ENCODE measurements around the gene APBA1.

The APBA1 gene

DNA sequence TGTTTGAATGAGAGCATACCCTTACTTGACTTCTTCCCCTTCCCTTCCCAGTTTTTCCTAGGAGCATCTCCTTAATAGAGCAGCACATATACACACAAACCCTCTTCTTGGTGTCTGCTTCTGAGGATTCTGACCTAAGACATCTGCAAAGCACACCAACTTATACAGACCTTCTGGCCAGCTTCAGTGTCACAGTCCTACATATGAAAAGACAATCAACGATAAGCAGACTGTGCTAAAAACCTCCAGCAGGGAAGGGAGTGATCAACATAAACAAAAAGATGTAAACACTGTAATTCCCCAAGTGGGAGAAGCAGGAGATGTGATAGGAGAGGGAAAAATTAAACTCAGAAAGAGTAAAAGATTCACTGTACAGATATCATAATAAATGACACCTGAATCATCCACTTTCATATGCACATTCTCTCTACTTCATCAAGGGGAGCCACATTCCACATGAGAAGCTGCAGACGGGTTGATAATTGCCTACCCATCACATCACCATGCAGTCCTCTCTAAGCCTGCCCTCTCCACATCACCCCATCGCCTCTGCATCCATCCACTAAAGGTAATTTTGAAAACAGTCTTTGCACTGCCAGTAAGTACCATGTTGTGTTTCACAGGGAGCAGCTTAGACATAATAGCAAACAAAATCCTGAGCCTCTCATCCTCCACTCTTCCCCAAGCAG is 13.0 kb downstream of the APBA1 start:
- no peak overlapping the region for H3K27ac ChIP-seq
- DNase-seq (ENCODE audit: low read depth, low spot score): no peak

DNA sequence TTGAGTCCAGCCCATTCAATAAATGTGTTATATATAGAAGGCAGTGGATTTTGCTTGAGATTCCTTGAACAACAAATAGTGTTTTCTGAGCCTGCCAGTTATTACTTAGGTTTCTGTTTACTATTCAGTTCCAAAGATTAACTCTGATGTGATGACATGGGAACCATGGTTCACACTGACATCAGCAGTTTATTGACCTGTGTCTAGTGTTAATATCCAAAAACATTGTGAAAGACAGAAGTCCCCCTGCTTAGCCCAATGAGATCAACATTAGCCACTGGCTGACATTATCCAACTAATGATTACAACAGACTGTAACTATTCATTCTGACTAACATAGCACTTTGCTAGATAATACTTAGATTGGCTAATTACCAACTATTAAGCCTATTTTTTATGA is 14.9 kb downstream of the APBA1 start:
- DNase-seq (ENCODE audit: low read depth, low spot score): no peak
- H3K27ac ChIP-seq: no peak overlapping the region

DNA sequence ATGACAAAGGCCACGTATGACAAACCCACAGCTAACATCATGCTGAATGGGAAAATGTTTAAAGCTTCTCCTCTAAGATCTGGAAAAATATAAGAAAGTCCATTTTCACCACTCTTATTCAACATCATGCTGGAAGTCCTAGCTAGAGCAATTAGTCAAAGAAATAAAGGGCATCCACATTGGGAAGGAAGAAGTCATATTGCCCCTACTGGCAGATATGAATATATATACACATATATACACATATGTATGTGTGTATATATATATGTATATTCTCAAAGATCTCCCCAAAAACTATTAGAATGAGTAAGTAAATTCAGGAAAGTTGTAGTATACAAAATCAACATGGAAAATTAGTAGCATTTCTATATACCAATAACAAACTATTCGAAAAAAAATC is 17.1 kb downstream of the APBA1 start:
- H3K27ac ChIP-seq: no peak overlapping the region
- DNase-seq (ENCODE audit: low read depth, low spot score): no peak

DNA sequence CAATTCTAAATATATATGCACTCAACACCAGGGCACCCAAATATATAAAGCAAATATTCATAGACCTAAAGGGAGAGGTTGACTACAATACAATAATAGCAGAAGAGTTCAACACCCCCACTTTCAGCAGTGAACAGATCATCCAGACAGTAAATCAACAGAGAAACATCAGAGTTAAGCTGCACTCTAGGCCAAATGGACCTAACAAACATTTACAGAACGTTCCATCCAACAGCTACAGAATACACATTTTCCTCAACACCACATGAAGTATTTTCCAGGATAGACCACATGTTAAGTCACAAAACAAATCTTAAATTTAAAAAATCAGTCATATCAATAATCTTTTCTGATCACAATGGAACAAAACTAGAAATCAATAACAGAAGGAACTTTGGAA is 18.9 kb downstream of the APBA1 start:
- H3K27ac ChIP-seq: no peak overlapping the region
- DNase-seq (ENCODE audit: low read depth, low spot score): no peak

DNA sequence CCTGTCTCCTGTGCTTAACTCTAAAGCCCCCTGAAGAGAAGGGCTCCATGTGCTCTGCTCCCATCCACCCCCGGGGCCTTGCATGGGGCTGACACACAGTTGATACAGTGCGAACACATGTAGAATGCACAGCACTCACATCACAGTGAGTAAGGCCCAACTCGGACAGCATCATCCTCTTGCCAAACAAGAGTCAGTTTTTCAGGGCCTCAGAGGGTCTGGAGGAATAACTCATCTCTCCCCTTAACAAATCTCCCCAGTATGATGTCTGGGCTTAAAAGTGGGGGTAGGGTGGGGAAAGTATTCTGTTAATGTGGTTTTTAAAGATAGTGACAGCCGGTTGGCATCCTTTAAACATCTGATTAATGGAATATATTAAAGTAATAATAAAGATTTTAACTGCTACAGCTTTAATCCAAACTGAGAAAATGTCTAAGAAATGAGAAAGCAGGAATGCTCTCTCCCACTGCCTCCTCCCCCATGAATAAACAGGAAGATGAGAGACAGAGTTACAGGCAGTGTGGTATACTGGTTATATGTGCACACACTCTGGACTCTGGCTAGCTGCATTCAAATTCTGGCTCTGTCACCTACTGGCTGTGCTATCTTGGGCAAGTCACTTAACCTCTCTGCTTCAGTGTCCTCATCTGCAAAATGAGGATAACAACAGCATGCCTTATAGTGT is 22.5 kb downstream of the APBA1 start:
- H3K27ac ChIP-seq: no peak overlapping the region
- no peak for DNase-seq (ENCODE audit: low read depth, low spot score)

DNA sequence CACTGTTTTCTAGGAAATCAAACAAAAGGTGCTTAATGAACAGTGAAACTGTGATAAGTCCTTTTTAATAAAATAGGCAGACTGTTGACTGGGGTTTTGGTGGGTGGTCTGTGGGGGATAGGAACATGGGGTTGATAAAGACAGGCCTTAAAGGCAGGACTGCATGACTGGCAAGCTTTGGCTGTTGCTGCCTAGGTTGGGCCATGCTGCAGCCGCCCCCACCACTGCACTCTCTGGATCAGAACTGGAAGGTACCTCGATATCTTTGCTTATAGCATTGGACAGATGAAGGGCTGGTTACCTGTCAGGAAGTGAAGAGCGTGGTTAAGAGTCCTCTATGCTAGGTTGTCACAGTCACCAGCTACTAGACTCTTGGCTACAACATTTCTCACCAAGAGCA is 24.4 kb downstream of the APBA1 start:
- H3K27ac ChIP-seq: no peak overlapping the region
- DNase-seq (ENCODE audit: low read depth, low spot score): no peak

DNA sequence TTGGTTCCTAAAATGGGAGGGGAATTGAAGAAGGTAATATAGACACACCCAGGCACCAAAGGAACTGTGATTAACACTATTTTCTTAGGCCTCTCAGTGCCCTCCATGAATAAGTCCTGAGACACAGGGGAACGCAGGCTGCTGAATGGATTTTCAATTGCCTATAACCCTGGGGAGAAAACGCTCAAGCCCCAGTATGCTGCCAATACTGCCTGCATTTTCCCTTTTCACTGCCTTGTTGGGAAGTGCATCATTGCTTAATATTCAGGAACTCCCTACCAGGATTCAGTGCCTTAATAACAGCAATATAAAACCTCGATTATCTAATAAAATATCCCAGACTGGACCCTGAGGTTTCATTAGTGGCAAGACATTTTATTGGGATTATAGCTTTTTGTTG is 25.4 kb downstream of the APBA1 start:
- no peak overlapping the region for H3K27ac ChIP-seq
- DNase-seq (ENCODE audit: low read depth, low spot score): no peak

DNA sequence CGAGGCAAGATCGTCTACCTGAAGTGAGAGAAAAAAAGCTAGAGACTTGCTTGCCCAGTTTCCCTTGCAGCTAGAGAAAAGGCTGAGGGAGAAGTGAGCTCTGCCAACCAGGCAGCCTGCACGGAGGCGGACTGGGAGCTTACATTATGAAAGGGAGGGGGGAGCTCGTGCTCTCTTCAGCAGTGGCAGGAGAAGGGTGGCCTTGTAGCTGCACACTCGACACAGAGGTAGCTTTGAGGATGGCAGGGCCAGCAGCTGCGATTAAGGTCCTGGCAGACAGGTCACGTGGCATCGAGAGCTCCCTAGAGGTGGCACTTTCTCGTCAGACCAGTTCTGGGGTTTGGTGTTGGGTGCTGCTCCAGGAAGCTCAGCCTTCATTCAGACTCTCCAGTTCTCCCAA is 26.7 kb downstream of the APBA1 start:
- DNase-seq (ENCODE audit: low read depth, low spot score): no peak
- H3K27ac ChIP-seq: peak overlapping the region; percentile 31

DNA sequence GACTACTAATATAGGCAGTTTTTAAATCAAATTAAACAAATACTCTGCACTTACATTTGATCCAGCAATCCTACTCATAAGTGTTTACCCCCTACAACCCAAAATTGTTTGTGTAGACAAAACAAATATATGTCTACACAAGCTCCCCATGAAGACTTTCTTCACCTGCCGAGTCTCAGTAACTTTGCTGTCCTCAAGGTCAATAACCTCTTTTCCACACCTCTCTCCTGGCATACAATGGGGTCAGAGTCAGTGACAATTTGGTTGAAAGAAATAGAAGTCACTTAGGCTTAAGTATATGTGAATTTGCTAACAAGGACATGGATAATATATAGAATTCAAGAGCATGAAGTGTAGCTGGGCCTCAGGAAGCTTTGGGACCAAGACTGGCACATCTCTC is 29.1 kb downstream of the APBA1 start:
- no peak overlapping the region for H3K27ac ChIP-seq
- DNase-seq (ENCODE audit: low read depth, low spot score): no peak

DNA sequence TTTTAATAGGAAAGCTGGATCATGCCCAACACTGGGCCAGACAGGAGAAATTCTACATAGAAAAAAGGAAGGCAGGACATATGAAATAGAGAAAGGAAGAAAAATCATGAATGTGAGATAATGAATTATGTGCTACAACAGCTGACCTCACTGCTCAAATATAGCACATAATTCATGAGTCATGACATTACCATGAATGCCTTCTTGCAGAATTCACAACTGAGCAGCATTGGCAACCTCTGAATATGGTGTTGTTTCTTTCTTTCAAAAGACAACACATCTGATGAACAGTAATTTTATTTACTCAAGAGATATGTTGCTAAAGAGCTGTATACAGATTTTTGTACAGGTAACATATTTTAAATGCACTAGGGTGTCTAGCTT is 34.4 kb downstream of the APBA1 start:
- peak; percentile 70 for DNase-seq (ENCODE audit: low read depth, low spot score)
- peak overlapping the region; percentile 67 for H3K27ac ChIP-seq

DNA sequence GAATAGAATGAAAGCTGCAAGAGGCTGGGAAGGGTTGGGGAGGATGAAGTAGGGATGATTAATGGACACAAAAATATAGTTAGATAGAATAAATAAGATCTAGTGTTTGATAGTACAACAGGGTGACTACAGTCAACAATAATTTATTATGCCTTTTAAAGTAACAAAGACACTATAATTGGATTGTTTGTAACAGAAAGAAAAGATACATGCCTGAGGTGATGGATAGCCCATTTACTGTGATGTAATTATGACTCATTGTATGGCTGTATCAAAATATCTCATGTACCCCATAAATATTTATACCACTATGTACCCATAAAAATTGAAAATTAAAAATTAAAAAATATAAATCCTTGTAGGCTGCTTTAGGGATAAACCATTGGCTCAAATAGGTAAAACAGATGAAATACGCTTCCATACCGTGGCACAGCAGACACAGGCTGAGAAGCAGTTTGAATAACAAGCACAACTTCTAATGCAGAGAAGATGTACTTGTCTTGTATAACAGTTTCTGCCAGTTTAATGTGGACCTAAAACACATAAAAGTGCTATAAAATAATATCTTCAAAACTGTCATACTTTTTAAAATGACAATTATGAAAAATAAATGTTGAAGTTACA is 34.9 kb downstream of the APBA1 start:
- DNase-seq (ENCODE audit: low read depth, low spot score): no peak
- H3K27ac ChIP-seq: peak overlapping the region; percentile 67

DNA sequence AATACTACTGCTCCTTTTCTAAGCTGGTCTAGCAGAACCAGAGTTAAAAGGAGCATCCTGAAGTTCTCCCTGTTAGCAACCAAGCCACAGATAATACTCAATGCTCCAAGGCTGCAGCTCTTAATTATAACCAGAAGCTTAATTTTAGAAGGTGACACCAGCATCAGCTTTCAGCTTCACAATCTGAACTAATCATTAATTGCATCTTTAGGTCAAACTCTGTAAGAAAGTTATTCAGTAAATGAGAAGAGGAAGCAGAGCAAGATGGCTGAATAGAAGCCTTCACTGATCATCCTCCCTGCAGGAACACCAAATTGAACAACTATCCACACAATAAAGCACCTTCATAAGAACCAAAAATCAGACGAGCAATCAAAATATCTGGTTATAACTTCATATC is 38.5 kb downstream of the APBA1 start:
- no peak overlapping the region for H3K27ac ChIP-seq
- no peak for DNase-seq (ENCODE audit: low read depth, low spot score)

DNA sequence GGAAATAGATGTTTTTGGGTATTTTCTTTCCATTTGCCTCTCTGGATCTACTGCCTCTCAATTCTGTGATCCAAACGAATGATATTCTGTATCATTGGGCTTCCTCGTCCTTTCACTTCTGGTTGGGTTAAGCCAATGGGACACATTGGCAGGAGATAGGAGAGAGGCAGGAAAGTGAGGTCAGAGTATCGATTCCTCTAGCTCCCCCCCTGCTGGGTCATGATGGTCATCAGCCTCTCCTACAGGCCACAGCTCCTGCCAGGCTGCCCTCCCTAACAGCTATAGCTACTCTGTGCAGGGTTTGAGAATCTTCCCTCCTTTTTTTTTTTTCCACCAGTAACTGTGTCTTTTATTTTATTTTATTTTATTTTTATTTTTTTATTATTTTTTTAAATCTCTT is 39.4 kb downstream of the APBA1 start:
- H3K27ac ChIP-seq: no peak overlapping the region
- no peak for DNase-seq (ENCODE audit: low read depth, low spot score)

DNA sequence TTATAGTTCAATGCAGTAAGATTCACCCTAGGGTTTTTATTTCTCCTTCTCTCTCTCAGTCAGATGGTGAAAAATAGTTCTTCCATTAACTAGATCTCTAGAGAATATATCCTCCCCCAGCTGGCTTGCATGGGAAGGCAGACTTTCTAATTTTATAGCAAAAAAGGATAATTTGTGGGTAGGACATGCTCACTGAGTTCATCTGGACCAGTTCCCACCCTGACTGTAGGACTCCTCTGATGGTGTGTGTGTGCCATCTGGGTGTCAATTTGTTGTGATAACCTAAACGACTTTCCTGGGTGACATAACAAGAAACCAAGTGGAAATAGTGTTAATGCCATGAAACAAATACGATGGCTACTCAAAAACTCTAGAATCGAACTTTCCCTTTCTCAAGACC is 44.9 kb downstream of the APBA1 start:
- no peak overlapping the region for H3K27ac ChIP-seq
- no peak for DNase-seq (ENCODE audit: low read depth, low spot score)

DNA sequence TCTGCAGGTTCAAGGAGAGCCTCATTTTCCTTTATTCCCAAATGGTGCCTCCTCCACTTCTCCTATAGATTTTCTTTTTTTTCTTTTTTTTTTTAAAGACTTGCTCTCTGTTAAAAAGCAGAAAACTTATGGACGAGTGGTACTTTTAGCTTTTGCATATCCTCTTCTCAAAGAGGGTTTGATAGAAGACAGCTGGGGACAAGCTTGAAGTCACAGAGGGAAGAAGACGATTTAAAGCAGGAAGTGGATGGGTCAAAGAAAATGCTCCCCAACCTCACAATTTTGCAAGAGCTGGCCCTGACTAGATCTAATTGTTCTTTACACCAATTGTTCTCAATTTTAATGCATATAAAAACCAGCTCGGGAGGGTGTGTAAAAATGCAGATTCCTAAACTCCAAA is 48.9 kb downstream of the APBA1 start:
- H3K27ac ChIP-seq: no peak overlapping the region
- no peak for DNase-seq (ENCODE audit: low read depth, low spot score)

DNA sequence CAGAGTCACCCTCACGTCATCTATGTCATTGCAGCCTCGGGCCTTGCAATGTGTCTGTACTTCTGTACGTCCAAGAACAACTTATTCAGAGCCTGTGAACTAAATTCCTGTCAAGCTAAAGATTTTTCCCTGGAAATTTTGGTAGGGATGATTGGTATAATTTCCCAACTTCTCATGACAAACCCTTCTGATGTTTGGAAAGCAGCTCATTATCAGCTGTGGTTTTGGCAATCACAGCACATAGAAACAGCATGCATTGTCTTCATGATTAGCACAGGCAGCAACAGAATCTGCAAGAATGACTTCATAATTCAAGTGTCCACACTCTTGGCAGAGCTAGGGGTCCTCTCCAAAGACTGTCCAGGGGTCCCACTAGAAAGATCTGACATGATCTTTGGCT is 49.5 kb downstream of the APBA1 start:
- no peak overlapping the region for H3K27ac ChIP-seq
- DNase-seq (ENCODE audit: low read depth, low spot score): no peak

DNA sequence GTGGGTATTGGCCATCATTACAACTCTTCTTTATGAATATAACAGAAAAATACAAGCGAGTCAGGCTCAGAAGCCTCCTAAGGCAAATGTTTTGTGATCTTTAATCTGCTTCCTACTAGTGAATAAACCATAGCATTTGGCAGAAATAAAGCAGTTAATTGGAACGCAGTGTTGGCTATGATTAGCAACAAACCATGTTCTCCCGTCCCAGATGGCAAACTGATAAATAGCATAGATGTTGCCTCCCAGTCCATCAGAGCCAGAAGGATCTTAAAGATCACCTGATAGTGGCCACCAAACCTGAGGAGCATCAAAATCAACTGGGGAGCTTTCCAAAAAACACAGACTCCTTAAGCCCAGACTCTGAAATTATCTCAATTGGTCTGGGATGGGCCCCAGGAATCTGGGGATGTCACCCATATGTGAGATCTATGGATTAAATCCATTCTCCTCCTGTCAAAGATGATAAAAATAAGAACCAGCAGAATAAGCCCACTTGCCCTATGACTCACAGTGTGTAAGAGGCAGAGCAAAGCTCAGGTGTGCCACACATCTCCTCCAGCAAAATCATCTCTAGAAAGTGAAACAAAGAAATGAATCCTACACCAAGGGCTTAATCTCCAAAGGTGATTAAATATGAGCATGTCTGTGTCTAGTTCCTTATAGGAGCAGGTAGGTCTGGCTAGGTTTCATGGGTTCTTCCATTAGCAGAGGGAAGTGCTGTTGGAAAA is 50.3 kb downstream of the APBA1 start:
- DNase-seq (ENCODE audit: low read depth, low spot score): peak; percentile 8
- H3K27ac ChIP-seq: no peak overlapping the region

DNA sequence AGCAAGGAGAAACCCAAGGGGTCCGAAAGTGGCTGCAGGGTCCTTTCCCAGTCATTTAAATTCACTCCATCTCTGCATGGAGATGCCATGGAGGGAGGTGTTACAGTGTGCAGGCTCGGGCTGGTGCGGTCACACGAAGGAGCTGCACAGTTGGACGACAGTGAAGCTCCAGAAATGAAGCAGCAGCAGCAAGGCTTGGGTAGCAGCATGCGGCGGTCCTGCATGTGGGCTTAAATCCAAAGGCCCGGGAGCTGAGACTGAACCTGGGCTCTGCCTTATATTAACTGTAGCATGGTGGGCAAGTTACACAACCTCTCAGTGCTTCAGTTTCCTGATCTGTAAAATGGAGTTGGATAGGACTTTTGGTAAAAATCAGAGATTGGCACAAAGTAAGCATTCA is 51.4 kb downstream of the APBA1 start:
- H3K27ac ChIP-seq: no peak overlapping the region
- DNase-seq (ENCODE audit: low read depth, low spot score): no peak

DNA sequence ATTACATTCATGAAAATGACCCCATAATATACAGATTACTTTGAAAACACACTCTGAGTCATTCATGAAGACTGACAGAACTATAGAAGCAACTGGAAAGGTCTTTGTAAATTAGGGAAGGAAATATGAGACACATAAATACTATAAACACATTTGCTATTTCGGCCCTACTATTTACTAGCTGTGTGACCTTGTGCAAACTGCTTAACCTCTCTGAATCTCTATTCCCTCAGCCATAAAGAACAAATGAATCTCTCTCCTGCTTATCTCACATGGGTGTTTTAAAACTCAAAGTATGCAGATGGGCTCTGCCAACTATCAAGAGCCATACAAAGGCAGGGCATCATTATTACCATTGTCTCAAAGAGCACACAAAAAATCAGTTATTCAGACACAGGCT is 52.9 kb downstream of the APBA1 start:
- DNase-seq (ENCODE audit: low read depth, low spot score): no peak
- no peak overlapping the region for H3K27ac ChIP-seq

DNA sequence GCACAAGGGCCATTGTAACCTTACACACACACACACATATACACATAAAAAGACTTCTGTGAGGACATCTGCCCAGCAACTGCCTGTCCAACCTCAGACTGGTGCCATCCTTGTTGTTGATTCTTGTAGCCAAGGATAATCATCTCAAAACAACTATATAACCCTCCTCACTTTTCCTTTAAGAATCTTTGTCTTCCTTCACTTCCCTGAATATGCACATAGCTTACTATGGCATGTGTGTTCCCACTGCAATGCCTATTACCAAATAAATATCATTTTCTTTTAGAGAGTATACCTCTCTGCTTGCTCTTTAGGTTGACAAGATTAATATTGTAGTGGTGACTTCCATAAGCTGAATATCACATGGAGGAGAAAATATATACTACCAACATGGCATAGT is 55.2 kb downstream of the APBA1 start:
- no peak overlapping the region for H3K27ac ChIP-seq
- no peak for DNase-seq (ENCODE audit: low read depth, low spot score)

DNA sequence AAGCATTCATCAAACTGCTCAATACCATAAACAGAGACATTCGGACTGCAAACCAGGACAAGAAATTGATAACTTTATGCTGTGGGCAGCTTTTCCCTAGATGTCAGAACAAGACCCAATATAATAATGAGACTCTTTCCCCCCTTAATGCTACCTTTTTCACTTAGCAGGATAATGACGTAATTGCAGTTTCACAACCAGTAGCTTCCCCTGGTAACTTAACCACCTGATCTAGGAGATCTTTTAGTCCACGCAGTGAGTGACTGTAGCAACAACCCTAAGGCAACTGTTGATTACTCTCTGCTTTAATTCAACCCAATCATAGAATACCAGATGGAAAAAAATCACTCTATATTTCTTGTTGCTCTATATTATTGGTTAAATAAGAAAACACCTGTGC is 56.3 kb downstream of the APBA1 start:
- H3K27ac ChIP-seq: no peak overlapping the region
- DNase-seq (ENCODE audit: low read depth, low spot score): no peak

All from epithelial cell of prostate (primary cell).